Loucy (cell line): Measurements from ENCODE around the gene RARRES1.
"Not testable (repeated sequence)": the region's sequence is repeated elsewhere in the genome, so short reads cannot be mapped to it uniquely, and the experiment has no call there.

Source experiments
- H2AFZ ChIP-seq: fragments of 200-600 bp; sonication (generic); 2 replicates; pipeline ENCODE4 v1.6.0; 2016; ENCODE audit warnings: antibody characterized with exemption, mild to moderate bottlenecking, low read length, moderate library complexity
- H3F3A ChIP-seq: fragments of 200-600 bp; 2 replicates; pipeline ENCODE4 v1.6.0; 2016; ENCODE audit warnings: antibody characterized with exemption, low read depth, mild to moderate bottlenecking
- H3K27me3 ChIP-seq: fragments of 200-600 bp; sonication (generic); 2 replicates; pipeline ENCODE4 v1.6.1; 2014; ENCODE audit warnings: low read length, mild to moderate bottlenecking; ENCODE audit not compliant: insufficient read depth, poor library complexity, severe bottlenecking
- H3K36me3 ChIP-seq: fragments of 200-600 bp; sonication (generic); 2 replicates; pipeline ENCODE4 v1.6.1; 2016; ENCODE audit warnings: low read length; ENCODE audit not compliant: insufficient read depth
- H3K4me1 ChIP-seq: fragments of 200-600 bp; sonication (generic); 2 replicates; pipeline ENCODE4 v1.5.1; 2014; ENCODE audit warnings: low read length, mild to moderate bottlenecking; ENCODE audit not compliant: insufficient read depth, poor library complexity, severe bottlenecking
- H3K4me2 ChIP-seq: fragments of 200-600 bp; sonication (generic); 2 replicates; pipeline ENCODE4 v1.6.0; 2014; ENCODE audit warnings: antibody characterized with exemption, low read length, low read depth, mild to moderate bottlenecking; ENCODE audit not compliant: poor library complexity, severe bottlenecking
- H3K4me3 ChIP-seq: fragments of 200-600 bp; sonication (generic); 2 replicates; pipeline ENCODE4 v1.5.1; 2014; ENCODE audit warnings: low read length, mild to moderate bottlenecking, mixed read lengths; ENCODE audit not compliant: poor library complexity, severe bottlenecking
- H3K79me2 ChIP-seq: fragments of 200-600 bp; sonication (generic); 2 replicates; pipeline ENCODE4 v1.6.1; 2014; ENCODE audit warnings: low read length; ENCODE audit not compliant: insufficient read depth
- H3K9ac ChIP-seq: fragments of 200-600 bp; sonication (generic); 2 replicates; pipeline ENCODE4 v1.6.0; 2014; ENCODE audit warnings: mild to moderate bottlenecking, low read depth, low read length, moderate library complexity; ENCODE audit not compliant: poor library complexity, severe bottlenecking
- H3K9me2 ChIP-seq: fragments of 200-600 bp; sonication (generic); replicated peaks from 2 replicates; pipeline ENCODE4 v1.6.1; 2016; ENCODE audit warnings: low read depth, low read length, mixed read lengths
- H3K9me3 ChIP-seq: fragments of 200-600 bp; sonication (generic); 2 replicates; pipeline ENCODE4 v1.6.1; 2014; ENCODE audit warnings: mild to moderate bottlenecking, antibody characterized with exemption, low read length, low read depth; ENCODE audit not compliant: insufficient read depth
- H4K20me1 ChIP-seq: fragments of 200-600 bp; sonication (generic); 2 replicates; pipeline ENCODE4 v1.6.0; 2014; ENCODE audit warnings: antibody characterized with exemption, low read length, mild to moderate bottlenecking; ENCODE audit not compliant: insufficient read depth, poor library complexity, severe bottlenecking
- CTCF ChIP-seq: fragments of 200-600 bp; sonication (generic); conservative IDR thresholded peaks from 2 replicates; pipeline ENCODE4 v1.5.1; 2014; ENCODE audit warnings: mild to moderate bottlenecking, antibody characterized with exemption, low read length
- EZH2phosphoT487 ChIP-seq: fragments of 200-600 bp; IDR thresholded peaks from 2 replicates; pipeline ENCODE4 v1.6.1; 2018; ENCODE audit warnings: antibody characterized with exemption, mild to moderate bottlenecking, moderate library complexity, borderline replicate concordance

The RARRES1 gene

GRCh38 chr3:158700559-158700958 lies 31.7 kb downstream of the RARRES1 start:
- TF ChIP-seq CTCF (no peak), EZH2phosphoT487 (no peak)
- no peak overlapping the region for H3K9ac ChIP-seq
- H3K4me3 ChIP-seq: no peak overlapping the region
- H3K4me2 ChIP-seq: no peak overlapping the region
- H3K79me2 ChIP-seq: no peaks in the 10 kb centered on the region
- H3K36me3 ChIP-seq: 0 out of 2 replicates have a peak, but pooled peaks cover 3% of the 10 kb centered on the region
- H2AFZ ChIP-seq: no peak overlapping the region
- no peaks in the 10 kb centered on the region for H3K27me3 ChIP-seq
- no peaks in the 10 kb centered on the region for H3K4me1 ChIP-seq
- H4K20me1 ChIP-seq: no peaks in the 10 kb centered on the region
- no peaks in the 10 kb centered on the region for H3K9me2 ChIP-seq
- no peaks in the 10 kb centered on the region for H3F3A ChIP-seq
- no peaks in the 10 kb centered on the region for H3K9me3 ChIP-seq

DNA sequence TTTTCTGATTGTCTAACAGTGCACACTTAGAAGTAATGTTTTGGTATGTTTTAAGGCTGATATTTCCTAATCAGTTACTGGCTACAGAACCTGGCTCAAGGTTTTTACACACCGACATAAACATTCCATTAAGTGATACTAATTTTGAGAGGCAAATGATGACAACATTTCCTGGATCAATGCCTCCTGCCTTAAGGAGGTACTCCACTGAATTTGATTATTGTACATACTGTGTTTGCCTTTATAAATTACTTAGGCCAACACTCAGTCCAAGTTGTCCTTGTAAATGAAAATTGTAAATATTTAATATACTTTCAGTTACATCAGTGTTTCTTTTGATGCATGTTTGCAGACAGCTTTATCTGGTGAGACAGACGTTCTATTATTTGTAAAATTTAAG lies 35.6 kb downstream of the RARRES1 start:
- no peaks in the 10 kb centered on the region for H4K20me1 ChIP-seq
- peaks cover 17% of the 10 kb centered on the region for H3K4me1 ChIP-seq
- H3K27me3 ChIP-seq: no peaks in the 10 kb centered on the region
- peaks cover 23% of the 10 kb centered on the region for H3K36me3 ChIP-seq
- H3K79me2 ChIP-seq: no peaks in the 10 kb centered on the region
- no peak for TF ChIP-seq EZH2phosphoT487
- no peak for TF ChIP-seq CTCF
- no peak overlapping the region for H3K4me2 ChIP-seq
- no peaks in the 10 kb centered on the region for H3K9me2 ChIP-seq
- no peaks in the 10 kb centered on the region for H3F3A ChIP-seq
- H3K9me3 ChIP-seq: no peaks in the 10 kb centered on the region
- no peak overlapping the region for H3K4me3 ChIP-seq
- H3K9ac ChIP-seq: no peak overlapping the region
- H2AFZ ChIP-seq: no peak overlapping the region

DNA sequence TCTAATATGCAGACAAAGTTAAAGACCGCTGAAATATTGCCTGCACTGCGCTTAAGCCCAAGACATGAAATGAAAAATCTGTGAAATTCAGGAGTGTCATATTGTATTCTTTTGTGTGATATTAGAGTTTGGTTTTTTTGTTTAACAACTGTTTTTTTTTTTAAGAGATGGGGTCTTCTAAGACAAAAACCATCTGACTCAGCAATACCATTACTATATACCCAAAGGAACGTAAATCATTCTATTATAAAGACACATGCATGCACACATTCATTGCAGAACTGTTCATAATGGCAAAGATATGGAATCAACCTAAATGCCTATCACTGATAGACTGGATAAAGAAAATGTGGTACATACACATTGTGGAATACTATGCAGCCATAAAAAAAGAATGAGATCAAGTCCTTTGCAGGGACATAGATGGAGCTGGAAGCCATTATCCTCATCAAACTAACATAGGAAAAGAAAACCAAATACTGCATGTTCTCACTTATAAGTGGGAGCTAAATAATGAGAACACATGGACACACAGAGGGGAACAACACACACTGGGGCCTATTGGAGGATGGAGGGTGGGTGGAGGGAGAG lies 38.3 kb downstream of the RARRES1 start:
- not testable (repeated sequence) for H3K27me3 ChIP-seq, H3K9me2 ChIP-seq, H3K4me3 ChIP-seq, H3K9me3 ChIP-seq, H4K20me1 ChIP-seq, H2AFZ ChIP-seq, H3K79me2 ChIP-seq, H3F3A ChIP-seq, H3K4me2 ChIP-seq, H3K9ac ChIP-seq
- Histone ChIP-seq H3K36me3 (peaks cover 20% of the 10 kb centered on the region), H3K4me1 (peaks cover 21% of the 10 kb centered on the region)

DNA sequence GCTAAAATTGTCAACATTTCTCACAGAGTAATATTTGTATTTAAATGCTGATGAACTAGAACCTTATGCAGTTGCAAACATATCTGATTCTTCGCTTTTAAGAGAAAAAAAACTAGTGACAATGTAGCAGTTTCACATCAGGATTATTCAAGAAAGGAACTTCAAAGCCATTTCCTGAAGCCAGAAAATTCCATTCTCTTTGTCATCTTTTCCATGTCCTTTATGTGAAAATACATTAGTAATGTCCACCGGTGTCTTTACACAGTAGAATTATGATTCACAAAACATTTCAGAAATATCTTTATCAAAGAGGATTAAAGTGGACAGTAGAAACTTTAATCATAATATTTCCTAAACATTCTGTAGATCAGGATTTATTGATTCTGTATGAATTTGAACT lies 47.1 kb downstream of the RARRES1 start:
- H3K4me3 ChIP-seq: no peak overlapping the region
- no peaks in the 10 kb centered on the region; the same call in 1 of the 2 replicates for H3F3A ChIP-seq
- H3K36me3 ChIP-seq: peaks cover 15% of the 10 kb centered on the region; the same call in 1 of the 2 replicates
- no peaks in the 10 kb centered on the region for H3K9me3 ChIP-seq
- no peaks in the 10 kb centered on the region for H3K27me3 ChIP-seq
- H3K4me2 ChIP-seq: no peak overlapping the region
- H3K79me2 ChIP-seq: no peaks in the 10 kb centered on the region
- TF ChIP-seq CTCF: no peak
- no peak for TF ChIP-seq EZH2phosphoT487
- no peaks in the 10 kb centered on the region for H4K20me1 ChIP-seq
- H3K9ac ChIP-seq: no peak overlapping the region
- H2AFZ ChIP-seq: no peak overlapping the region
- no peaks in the 10 kb centered on the region for H3K4me1 ChIP-seq
- no peaks in the 10 kb centered on the region for H3K9me2 ChIP-seq
